ENCODE measurements around the gene CFH. TPM values are rescaled to one million over a fixed set of nuclear protein-coding genes. Genes with fewer than 3 reads are reported as not detected.

Gene CFH
- total RNA-seq, 2 donors from 2014 or later, result not detected

DNA sequence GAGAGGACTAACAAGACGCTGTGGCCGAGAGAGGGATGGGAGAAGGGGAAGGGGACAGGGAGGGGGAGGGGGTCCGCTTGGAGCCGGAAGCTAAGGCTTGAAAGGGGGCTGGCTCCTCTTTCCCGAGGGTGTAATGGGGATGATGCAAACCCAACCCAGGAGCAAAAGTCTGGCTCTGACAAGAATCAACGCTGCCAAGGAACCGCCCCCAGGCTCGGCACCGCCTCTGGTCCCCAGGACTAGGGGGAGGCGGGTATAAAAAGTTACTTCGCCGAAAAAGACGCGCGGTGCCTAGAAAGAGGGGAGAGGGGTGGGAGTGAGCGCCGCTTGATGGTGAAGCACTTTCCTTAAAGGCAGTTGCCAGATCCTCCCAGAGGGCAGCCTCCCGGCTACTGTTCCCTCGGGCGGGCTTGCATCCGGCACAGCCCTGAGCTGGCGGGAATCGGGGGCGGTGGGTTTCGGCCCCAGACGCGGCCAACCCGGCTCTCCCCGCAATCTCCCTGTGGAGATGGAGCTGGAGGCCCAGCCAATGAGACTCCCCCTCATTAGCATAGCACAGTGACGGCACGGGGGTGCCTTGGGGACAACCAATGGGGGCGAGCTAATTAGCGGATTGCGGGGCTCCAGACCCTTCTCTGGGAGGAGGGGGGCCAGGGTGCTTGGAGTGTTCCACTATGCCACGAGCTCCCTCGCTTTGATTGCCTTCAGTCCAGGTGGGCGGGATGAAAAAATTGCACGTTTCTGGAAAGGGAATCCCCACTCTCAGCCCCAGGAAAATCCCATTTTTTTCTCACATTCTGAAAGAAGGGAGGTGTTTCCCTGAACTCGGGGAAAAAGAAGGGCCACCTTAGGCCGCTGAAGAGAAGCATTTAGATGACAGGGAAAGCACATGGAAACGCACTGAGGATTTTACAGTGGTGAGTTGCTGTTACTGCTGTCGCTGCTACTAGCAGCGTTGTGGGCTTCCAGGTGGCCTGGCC is 43.2 kb upstream of the CFH start, which contains the start of gene KCNT2:
KCNT2 (minus strand) TSS at position 51 of the 980 bp plus-strand sequence. CDS start 131 bp downstream, outside the sequence.
- Histone ChIP-seq H3K27ac (ENCODE audit: low read depth, low read length) (peak within 1 kb of the TSS; percentile 96), H3K9me3 (ENCODE audit: control insufficient read depth, low read length) (no peaks in the 10 kb centered on the region), H3K4me3 (ENCODE audit: low read length) (peak within 1 kb of the TSS; percentile 99), H3K27me3 (ENCODE audit: control insufficient read depth, insufficient read depth, low read length, poor library complexity, severe bottlenecking) (no peaks in the 10 kb centered on the region), H3K4me1 (ENCODE audit: control insufficient read depth, insufficient read depth, low read length) (no peaks in the 10 kb centered on the region), H3K9ac (ENCODE audit: extremely low read depth, low read length, poor library complexity, severe bottlenecking) (peak within 1 kb of the TSS; percentile 76), H3K36me3 (ENCODE audit: control insufficient read depth, insufficient read depth, low read length) (no peaks in the 10 kb centered on the region)
- TF ChIP-seq, protein P1, sequence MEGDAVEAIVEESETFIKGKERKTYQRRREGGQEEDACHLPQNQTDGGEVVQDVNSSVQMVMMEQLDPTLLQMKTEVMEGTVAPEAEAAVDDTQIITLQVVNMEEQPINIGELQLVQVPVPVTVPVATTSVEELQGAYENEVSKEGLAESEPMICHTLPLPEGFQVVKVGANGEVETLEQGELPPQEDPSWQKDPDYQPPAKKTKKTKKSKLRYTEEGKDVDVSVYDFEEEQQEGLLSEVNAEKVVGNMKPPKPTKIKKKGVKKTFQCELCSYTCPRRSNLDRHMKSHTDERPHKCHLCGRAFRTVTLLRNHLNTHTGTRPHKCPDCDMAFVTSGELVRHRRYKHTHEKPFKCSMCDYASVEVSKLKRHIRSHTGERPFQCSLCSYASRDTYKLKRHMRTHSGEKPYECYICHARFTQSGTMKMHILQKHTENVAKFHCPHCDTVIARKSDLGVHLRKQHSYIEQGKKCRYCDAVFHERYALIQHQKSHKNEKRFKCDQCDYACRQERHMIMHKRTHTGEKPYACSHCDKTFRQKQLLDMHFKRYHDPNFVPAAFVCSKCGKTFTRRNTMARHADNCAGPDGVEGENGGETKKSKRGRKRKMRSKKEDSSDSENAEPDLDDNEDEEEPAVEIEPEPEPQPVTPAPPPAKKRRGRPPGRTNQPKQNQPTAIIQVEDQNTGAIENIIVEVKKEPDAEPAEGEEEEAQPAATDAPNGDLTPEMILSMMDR (conservative IDR thresholded peaks at IDR 0.05), result peak; percentile 67
- DNase-seq, result peak; percentile 98
- no peaks in the 10 kb centered on the region for H3K27me3 Mint-ChIP-seq (ENCODE audit: insufficient read depth)
- H3K4me1 Mint-ChIP-seq, result peaks cover 27% of the 10 kb centered on the region
- no peaks in the 10 kb centered on the region for H3K36me3 Mint-ChIP-seq (ENCODE audit: low read depth)
- no peaks in the 10 kb centered on the region for H3K9me3 Mint-ChIP-seq
- peak within 1 kb of the TSS; percentile 88 for H3K4me3 Mint-ChIP-seq
- H3K27ac Mint-ChIP-seq, result peak within 1 kb of the TSS; percentile 86
- WGBS, 2 experiments (ENCODE audit: insufficient coverage in 1 of 2, insufficient read length in 1 of 2), result 0 to 5% methylated on average over 4 to 43 of the region's 43 CpGs

DNA sequence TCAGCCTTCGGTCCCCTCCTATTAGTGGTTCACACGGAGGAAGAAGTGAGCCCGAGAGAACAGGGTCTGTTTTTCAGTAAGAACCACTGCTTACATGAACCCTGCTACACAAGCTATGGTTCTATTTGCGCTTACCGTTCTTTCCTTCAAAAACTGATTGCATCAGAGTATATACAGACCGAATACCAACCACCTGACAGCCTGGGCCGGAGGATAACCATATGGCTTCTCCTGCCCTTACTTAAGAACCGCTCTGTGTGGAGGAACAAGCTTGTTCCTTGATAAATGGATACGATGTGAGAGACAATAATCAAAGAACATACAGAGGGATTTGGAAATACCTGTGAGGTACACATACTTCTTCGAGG is 42.5 kb upstream of the CFH start:
- TF ChIP-seq, protein P1 (conservative IDR thresholded peaks at IDR 0.05), result no peak
- H3K27ac Mint-ChIP-seq, result peak overlapping the region; percentile 86
- Histone ChIP-seq H3K36me3 (ENCODE audit: control insufficient read depth, insufficient read depth, low read length) (no peaks in the 10 kb centered on the region), H3K9me3 (ENCODE audit: control insufficient read depth, low read length) (no peaks in the 10 kb centered on the region), H3K27ac (ENCODE audit: low read depth, low read length) (peak overlapping the region; percentile 96), H3K27me3 (ENCODE audit: control insufficient read depth, insufficient read depth, low read length, poor library complexity, severe bottlenecking) (no peaks in the 10 kb centered on the region), H3K4me3 (ENCODE audit: low read length) (peak overlapping the region; percentile 99), H3K9ac (ENCODE audit: extremely low read depth, low read length, poor library complexity, severe bottlenecking) (peak overlapping the region; percentile 50), H3K4me1 (ENCODE audit: control insufficient read depth, insufficient read depth, low read length) (no peaks in the 10 kb centered on the region)
- no peaks in the 10 kb centered on the region for H3K9me3 Mint-ChIP-seq
- H3K4me1 Mint-ChIP-seq, result peaks cover 27% of the 10 kb centered on the region
- no peak for DNase-seq
- 36 to 37% methylated on average over 10 of the region's 10 CpGs for WGBS, 2 experiments (ENCODE audit: insufficient coverage in 1 of 2, insufficient read length in 1 of 2)
- peak overlapping the region; percentile 88 for H3K4me3 Mint-ChIP-seq
- no peaks in the 10 kb centered on the region for H3K36me3 Mint-ChIP-seq (ENCODE audit: low read depth)
- no peaks in the 10 kb centered on the region for H3K27me3 Mint-ChIP-seq (ENCODE audit: insufficient read depth)

DNA sequence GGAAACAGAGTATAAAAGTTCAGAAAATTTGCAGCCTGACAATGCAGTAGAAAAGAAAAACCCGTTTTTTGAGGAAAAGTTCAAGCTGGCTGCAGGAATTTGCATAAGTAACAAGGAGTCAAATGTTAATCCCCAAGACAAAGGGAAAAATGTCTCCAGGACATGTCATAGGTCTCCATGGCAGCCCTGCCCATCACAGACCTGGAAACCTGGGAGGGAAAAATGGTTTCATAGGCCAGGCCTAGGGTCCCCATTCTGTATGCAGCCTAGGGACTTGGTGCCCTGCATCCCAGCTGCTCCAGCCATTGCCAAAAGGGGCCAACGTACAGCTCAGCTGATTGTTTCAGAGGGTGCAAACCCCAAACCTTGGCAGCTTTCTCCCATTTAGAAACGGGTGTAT is 40.0 kb upstream of the CFH start:
- Mint-ChIP-seq H3K36me3 (ENCODE audit: low read depth) (no peaks in the 10 kb centered on the region), H3K4me3 (no peak overlapping the region), H3K27ac (no peak overlapping the region), H3K27me3 (ENCODE audit: insufficient read depth) (no peaks in the 10 kb centered on the region), H3K9me3 (no peaks in the 10 kb centered on the region), H3K4me1 (peaks cover 17% of the 10 kb centered on the region)
- 71 to 81% methylated on average over 1 to 3 of the region's 3 CpGs for WGBS, 2 experiments (ENCODE audit: insufficient coverage in 1 of 2, insufficient read length in 1 of 2)
- no peak overlapping the region for H3K9ac ChIP-seq (ENCODE audit: extremely low read depth, low read length, poor library complexity, severe bottlenecking)
- DNase-seq, result peak; percentile 60
- TF ChIP-seq, protein P1 (conservative IDR thresholded peaks at IDR 0.05), result no peak
- no peaks in the 10 kb centered on the region for H3K36me3 ChIP-seq (ENCODE audit: control insufficient read depth, insufficient read depth, low read length)
- H3K9me3 ChIP-seq (ENCODE audit: control insufficient read depth, low read length), result no peaks in the 10 kb centered on the region
- no peaks in the 10 kb centered on the region for H3K27me3 ChIP-seq (ENCODE audit: control insufficient read depth, insufficient read depth, low read length, poor library complexity, severe bottlenecking)
- H3K27ac ChIP-seq (ENCODE audit: low read depth, low read length), result no peak overlapping the region
- no peaks in the 10 kb centered on the region for H3K4me1 ChIP-seq (ENCODE audit: control insufficient read depth, insufficient read depth, low read length)
- H3K4me3 ChIP-seq (ENCODE audit: low read length), result no peak overlapping the region

Measured in endodermal cell (in vitro differentiated cells).